Medulla oblongata (tissue), 1 donor: ENCODE results near the gene FAM72B.
A peak's percentile ranks its signal among the peaks of the same experiment; 100 is the strongest.
"Not testable (repeated sequence)": the region's sequence is repeated elsewhere in the genome, so short reads cannot be mapped to it uniquely, and the experiment has no call there.

Source experiments
- DNase-seq: peaks from one replicate; pipeline ENCODE4 v3.0.0-alpha.2; 2015; ENCODE audit errors: extremely low spot score

The FAM72B gene

DNA sequence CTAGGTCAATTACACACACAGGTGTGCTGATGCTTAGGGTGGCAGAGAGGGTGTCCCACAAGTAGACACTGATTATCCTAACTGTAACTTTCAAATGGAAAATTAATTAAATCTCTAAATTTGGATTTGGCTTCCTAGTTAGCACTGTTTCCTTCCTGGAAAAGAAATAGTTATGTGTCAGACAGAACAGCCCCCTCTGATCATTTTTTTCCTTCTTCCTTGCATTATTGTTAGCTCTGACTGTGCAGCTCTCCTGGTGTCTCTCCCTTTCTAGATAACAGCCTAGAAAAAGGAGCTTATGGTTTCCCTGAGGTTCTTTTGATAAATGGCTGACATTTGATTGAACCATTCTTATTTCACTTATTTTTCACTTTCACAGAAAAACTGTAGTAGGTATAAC lies 31.4 kb downstream of the FAM72B start:
- DNase-seq = not testable (repeated sequence)

DNA sequence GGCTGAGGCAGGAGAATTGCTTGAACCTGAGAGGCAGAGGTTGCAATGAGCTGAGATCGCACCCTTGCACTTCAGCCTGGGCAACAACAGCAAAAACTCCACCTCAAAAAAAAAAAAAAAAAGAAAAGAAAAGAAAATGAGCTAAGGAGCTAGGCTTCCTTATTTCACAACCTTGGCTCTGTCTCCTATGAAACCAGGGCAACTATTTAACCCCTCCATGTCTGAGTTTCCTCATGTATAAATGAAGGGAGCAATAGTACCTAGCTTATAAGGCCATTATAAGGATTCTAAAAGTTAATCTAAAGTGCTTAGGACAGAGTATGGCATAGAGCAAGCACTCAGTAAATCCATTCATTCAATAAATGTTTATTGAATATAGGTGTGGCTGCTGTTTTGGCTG lies 32.8 kb downstream of the FAM72B start:
- not testable (repeated sequence) for DNase-seq

DNA sequence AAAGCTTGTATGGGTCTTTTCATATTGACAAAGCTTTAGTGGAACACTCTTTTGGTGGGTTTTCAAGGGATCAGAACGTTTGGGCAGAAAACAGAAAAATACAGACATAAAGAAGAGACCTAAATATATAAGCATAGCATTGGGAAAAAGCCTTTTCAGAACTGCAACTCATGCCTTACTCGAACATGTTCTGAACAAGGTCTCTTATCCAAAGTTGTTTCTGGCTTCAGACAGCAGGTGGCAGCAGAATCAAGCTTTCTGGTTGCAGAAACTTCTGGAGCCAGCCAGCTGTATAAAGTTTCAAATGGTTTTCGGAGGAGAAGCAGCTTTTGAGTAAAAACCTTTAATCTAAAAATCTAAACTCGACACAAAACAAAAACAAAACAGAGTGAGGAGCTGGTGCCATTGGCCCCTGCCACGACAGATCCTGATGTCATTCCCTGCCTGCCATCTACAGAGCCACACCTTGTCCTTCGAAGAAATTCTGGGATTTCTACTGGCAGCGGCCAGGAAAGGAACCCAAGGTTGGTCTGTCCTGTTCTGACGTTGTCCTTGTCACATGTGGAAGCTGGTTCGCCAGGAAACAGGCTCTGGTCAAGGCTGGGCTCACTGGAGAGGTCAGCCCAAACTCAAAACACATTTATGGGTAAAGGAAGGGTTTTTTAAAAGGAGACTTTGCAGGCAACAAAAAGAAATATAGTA lies 35.5 kb downstream of the FAM72B start:
- DNase-seq = not testable (repeated sequence)

DNA sequence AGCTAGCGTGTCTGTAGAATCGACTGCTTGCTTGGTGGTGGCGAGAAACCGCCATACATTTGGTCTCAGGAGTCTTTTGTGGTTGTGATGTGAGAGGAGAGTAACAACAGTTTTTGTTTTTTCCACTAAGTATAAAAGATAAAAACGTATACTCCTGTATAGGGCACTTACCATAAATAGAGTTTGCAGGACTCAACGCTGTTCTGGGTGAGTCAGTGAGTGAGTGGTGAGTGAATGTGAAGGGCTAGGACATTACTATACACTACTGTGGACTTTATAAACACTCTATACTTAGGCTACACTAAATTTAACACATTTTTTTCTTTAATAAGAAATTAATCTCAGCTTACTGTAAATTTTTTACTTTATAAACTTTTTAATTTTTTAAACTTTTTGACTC lies 43.7 kb downstream of the FAM72B start:
- not testable (repeated sequence) for DNase-seq

DNA sequence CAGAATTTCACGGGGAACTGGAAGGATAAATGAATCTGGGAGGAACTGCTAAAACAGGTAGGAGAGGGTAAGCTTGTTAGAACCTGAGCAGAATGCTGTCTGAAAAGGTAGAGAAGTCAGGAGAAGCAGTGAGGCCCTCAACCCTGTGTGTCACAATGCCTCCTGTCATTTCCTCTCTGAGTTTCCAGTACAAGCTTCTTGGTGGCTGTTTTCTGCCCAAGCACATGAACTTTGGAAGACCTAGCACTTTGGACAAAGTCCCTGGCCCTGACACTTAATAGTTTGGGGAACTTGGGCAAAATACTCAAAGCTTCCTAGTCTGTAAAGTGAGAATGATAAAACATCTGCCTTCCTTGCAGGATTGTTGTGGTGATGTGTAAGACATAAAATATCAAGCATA lies 52.6 kb downstream of the FAM72B start:
- not testable (repeated sequence) for DNase-seq

DNA sequence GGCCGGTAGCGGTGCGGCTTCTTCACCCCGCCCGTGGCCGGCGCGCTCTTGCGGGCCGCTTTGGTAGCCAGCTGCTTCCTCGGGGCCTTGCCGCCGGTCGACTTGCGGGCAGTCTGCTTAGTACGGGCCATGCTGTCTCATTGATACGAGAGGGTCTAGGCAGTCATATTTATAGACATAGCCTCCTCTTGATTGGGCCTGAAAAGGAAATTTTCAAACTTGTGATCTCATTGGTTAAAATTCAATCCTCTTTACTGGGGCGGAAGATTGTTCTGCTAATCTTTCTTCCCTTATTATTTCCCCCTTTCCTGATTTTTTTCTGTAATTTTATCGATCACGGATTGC lies 65.7 kb downstream of the FAM72B start:
- peak; percentile 1 for DNase-seq
